Activated naive CD8-positive, alpha-beta T cell treated with anti-CD3 and anti-CD28 coated beads, Interleukin-2, amount 10 ng/mL, durations not matched to agents 7 days and 5 days (primary cell): ENCODE measurements around the gene RAB6B. TPM values are rescaled to one million over a fixed set of nuclear protein-coding genes. Genes with fewer than 3 reads are reported as not detected.

Experiments
- ATAC-seq: fragments of 150-1000 bp; cut with Tn5 transposase; one replicate; pipeline ENCODE4 v1.10.0; 2021; ENCODE audit warnings: low read depth, moderate library complexity
- POLR2A ChIA-PET: fragments of 350-600 bp; sonication (Branson Sonifier 250); formaldehyde crosslinking; loops from one replicate; lab custom pipeline; 2021; ENCODE audit warnings: antibody characterized with exemption; lab: Charles Lee
- DNase-seq: peaks from one replicate; pipeline ENCODE4 v3.0.0; 2021
- H3K27ac Mint-ChIP-seq: one replicate; pipeline ENCODE4 v1.8.0; 2022; ENCODE audit warnings: mild to moderate bottlenecking, mixed read lengths
- H3K27me3 Mint-ChIP-seq: one replicate; pipeline ENCODE4 v1.8.0; 2022; ENCODE audit warnings: mild to moderate bottlenecking, moderate library complexity, mixed read lengths
- H3K36me3 Mint-ChIP-seq: one replicate; pipeline ENCODE4 v1.8.0; 2021; ENCODE audit warnings: mild to moderate bottlenecking, mixed read lengths
- H3K4me1 Mint-ChIP-seq: one replicate; pipeline ENCODE4 v1.8.0; 2021; ENCODE audit warnings: mixed read lengths
- H3K4me3 Mint-ChIP-seq: one replicate; pipeline ENCODE4 v1.8.0; 2022; ENCODE audit warnings: mild to moderate bottlenecking, moderate library complexity, mixed read lengths
- H3K9me3 Mint-ChIP-seq: one replicate; pipeline ENCODE4 v1.8.0; 2021; ENCODE audit warnings: mixed read lengths
- total RNA-seq, 2 experiments: library from RNA; stranded (reverse); gene quantifications; one replicate each; pipeline ENCODE4 v1.2.3, GENCODE V29; 2021

RAB6B gene
- total RNA-seq, 2 experiments from 2014 or later, result 0.39 to 0.40 TPM

DNA sequence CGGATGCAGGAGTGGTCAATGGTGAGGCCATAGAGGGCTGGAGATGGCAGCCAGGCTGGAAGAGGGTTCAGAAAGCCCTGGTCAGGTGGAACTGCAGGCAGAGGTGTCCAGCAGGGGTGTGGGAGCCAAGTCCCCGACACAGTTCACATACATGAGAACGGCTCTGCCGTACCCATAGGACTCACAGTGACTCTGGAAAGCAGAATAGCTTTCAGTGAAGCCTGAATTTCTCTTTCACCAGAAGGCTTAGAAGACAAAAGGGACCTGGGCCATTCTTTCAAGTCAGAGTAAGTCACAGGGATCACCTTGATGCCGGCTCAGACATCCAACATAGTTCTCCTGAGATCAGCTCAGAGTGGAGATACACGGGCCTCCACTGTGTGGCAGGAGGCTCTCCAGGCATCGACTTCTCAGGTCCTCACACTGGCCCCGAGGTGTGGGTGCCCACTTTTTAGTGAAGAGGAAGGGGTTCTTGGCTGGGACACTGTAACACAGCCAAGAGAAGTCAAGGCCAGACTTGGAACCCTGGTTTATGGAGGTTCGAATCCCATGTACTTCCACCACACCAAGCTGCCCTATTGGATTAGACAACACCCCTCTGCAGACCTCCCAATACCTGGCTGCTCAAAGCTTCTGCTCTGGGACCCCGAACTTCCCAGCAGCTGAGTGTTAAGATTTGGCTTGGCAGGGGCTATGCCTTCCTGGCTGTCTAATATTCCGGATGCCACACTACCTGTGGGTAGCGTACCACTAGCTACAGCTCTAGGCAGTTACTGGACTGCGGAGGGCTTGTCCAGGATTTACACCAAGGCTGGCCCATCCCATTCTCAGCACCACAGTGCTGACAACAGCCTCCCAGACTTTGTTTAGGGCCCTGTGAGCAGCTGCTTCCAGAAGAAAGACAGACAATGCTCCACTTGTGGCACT lies 40.4 kb upstream of the RAB6B start:
- Mint-ChIP-seq H3K4me3 (no peak overlapping the region), H3K36me3 (no peaks in the 10 kb centered on the region), H3K27me3 (peaks cover 4% of the 10 kb centered on the region), H3K27ac (no peak overlapping the region), H3K4me1 (no peaks in the 10 kb centered on the region), H3K9me3 (no peaks in the 10 kb centered on the region)
- POLR2A ChIA-PET, result interaction anchor here (0.5 kb wide), 1 partner anchor 117 kb away, joined by 5 read pairs; no protein-coding TSS in a partner anchor
- ATAC-seq (no peak), DNase-seq (no peak)

DNA sequence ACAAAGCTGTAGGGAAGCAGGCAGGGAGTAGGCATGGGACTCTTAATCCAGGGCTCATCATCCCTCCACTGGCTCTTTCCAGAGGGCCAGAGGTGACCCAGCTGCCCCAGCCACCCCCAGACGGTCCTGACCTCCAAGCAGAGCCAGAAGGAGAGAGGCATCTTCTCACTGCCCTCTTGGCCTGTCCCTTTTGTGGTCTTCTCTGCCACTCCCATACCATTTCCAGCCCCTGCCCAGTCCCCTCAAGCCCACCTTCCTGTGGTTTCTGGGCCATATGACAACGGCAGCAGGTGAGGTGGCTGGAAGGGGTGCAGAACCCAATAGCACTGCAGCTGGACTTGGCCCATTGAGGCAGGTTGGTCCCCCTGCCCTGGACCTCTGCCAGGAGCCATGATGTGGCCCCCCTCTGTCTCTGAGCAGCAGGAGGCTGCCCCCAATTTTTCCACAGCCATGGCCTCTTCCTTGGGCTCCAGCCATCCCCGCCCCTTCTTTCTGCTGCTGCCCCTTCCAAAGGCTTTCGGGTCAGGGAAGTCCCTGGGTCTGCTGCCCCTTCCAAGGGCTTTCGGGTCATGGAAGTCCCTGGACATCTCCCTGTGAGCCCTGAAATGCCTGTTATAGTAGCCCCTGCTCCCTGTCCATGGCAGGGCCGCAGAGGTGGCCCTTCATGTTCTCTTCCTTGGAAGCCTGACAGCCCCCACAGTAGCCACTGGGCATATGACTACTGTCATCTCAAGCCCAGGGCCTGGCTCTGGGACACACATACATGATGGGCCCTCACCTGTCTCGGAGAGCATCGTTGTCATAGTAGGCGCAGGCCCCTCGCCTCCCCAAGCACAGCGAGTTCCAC lies 39.5 kb upstream of the RAB6B start:
- Mint-ChIP-seq H3K9me3 (no peaks in the 10 kb centered on the region), H3K4me1 (no peaks in the 10 kb centered on the region), H3K27me3 (peaks cover 4% of the 10 kb centered on the region), H3K27ac (no peak overlapping the region), H3K36me3 (no peaks in the 10 kb centered on the region), H3K4me3 (no peak overlapping the region)
- DNase-seq, result no peak
- no peak for ATAC-seq
- POLR2A ChIA-PET, result no interaction called here

DNA sequence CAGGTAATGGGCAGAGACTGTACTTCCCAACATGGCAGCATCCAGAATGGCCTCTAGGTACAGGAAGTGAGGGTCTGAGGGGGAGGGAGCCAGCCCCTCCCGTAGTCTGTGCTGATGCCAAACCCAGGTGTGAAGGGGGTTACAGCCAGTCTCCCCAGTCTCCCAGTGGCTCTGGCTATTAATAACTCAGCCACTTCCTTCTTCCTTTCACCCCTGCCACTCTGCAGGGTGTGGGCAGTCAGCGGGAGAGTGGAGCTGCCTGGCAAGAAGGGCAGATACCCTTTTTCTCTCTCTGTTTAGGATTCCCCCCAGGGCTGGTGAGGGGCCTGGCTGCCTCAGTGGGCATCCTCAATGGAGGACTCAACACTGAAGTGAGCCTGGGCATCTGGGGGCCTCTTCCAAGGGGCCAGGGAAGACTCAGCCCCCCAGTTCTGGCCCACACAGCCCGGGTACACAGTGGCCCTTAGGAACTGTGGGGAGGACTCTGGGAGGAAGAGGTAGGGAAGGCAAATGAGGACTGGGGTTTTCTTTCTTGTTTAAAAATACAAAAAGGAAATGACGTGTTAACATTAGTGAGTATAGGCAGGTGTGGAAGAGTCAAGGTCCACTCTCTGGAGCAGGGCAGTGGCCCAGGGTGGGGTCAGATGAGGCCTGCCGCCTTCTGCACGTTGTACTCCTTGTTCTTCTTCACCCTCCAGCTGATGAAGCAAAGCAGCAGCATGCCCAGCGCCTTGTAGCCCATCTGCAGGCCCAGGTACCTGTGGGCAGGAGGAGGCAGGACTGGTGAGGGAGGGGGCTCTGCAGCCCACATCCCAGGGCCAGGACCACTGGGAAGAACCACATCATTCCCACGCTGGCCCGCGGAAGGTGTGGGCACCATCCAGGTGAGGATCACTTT lies 38.6 kb upstream of the RAB6B start:
- Mint-ChIP-seq H3K27ac (no peak overlapping the region), H3K4me1 (no peaks in the 10 kb centered on the region), H3K9me3 (no peaks in the 10 kb centered on the region), H3K36me3 (no peaks in the 10 kb centered on the region), H3K4me3 (no peak overlapping the region), H3K27me3 (peaks cover 6% of the 10 kb centered on the region)
- ATAC-seq (no peak), DNase-seq (no peak)
- POLR2A ChIA-PET, result no interaction called here

DNA sequence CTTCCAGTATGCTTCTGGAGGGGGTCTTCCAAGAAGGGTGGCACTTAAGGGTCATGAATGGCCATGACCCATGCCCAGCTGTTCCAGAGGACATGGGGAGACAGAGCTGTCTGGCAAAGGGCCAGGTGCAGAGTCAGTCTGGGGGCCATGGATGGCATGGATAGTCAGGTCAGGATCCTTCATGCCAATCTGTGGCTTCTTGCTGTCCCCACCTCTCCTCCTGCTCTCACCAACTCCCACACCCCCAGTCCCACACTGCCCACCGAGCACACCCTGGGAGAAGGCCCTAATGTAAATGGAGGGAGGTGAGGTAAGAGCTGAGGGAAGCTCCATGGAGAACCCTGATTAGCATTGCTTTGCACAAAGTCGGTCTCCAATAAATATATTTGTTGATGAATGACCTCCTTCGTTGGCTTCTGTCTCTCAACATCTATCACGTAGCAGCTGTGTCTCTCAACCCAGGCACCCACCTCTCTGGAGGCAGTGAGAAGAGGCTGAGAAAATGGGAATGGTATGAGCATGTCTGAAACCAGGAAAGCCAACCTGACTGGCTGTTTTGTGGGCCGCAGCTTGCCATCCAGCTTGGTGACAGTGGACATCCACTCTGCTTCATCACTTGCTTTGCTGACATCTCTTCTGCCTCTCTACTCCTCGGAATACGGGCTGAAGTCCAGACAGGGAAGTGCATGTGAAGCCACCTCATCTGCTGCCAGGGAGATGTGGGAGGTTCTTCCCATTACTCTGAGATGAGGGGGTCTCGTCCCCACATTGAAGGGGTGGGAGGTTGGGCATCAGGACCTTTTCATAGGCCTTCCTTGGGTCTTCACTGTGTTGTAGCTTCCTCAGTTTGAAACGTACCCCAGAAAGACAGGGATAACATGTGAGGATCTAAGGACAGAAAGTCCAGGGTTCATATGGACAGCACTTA lies 37.7 kb upstream of the RAB6B start:
- no peak overlapping the region for H3K4me3 Mint-ChIP-seq
- H3K27me3 Mint-ChIP-seq, result peaks cover 9% of the 10 kb centered on the region
- H3K27ac Mint-ChIP-seq, result no peak overlapping the region
- POLR2A ChIA-PET, result no interaction called here
- ATAC-seq, result no peak
- no peak for DNase-seq
- no peaks in the 10 kb centered on the region for H3K9me3 Mint-ChIP-seq
- no peaks in the 10 kb centered on the region for H3K4me1 Mint-ChIP-seq
- no peaks in the 10 kb centered on the region for H3K36me3 Mint-ChIP-seq

DNA sequence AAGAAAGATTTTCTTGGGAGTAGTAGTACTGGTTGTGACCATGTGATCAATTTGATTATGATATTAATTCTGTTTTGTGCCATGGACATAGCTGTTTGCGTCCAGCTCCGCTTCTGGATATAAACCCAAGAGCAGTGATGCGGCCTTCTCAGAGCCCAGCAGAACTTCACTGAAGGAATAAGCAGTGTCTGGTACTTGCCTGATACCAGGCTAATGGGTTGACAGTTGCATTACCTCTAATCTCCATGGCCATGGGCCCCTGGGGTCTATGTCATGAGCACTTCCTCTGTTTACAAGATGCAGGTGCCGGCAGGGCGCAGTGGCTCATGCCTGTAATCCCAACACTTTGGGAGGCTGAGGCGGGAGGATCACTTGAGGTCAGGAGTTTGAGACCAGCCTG lies 36.3 kb upstream of the RAB6B start:
- Mint-ChIP-seq H3K27me3 (peaks cover 14% of the 10 kb centered on the region), H3K36me3 (no peaks in the 10 kb centered on the region), H3K4me3 (no peak overlapping the region), H3K4me1 (peaks cover 5% of the 10 kb centered on the region), H3K9me3 (no peaks in the 10 kb centered on the region), H3K27ac (no peak overlapping the region)
- POLR2A ChIA-PET, result no interaction called here
- no peak for ATAC-seq
- DNase-seq, result no peak

DNA sequence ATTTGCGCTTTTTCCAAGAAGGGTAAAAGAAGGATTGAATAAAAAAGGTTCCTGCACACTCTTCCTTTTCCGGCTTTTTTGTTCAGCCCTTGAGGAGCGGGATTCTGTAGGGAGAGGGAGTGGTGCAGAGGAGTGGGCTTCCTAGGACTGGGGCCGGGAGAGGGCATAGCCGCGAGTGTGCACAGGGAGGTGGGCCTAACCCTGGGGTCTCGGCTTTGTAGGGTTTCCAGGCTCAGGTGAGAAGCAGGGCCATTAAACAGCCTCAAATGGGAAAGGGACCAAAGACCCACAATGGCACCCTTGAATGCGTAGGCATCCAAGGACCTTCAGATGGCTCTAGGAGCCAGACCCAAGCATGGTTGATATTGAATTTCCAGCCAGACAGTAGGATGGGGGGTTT lies 35.4 kb upstream of the RAB6B start:
- Mint-ChIP-seq H3K4me1 (peaks cover 5% of the 10 kb centered on the region), H3K36me3 (no peaks in the 10 kb centered on the region), H3K27ac (no peak overlapping the region), H3K4me3 (no peak overlapping the region), H3K9me3 (no peaks in the 10 kb centered on the region), H3K27me3 (peaks cover 21% of the 10 kb centered on the region)
- POLR2A ChIA-PET, result no interaction called here
- no peak for ATAC-seq
- no peak for DNase-seq

DNA sequence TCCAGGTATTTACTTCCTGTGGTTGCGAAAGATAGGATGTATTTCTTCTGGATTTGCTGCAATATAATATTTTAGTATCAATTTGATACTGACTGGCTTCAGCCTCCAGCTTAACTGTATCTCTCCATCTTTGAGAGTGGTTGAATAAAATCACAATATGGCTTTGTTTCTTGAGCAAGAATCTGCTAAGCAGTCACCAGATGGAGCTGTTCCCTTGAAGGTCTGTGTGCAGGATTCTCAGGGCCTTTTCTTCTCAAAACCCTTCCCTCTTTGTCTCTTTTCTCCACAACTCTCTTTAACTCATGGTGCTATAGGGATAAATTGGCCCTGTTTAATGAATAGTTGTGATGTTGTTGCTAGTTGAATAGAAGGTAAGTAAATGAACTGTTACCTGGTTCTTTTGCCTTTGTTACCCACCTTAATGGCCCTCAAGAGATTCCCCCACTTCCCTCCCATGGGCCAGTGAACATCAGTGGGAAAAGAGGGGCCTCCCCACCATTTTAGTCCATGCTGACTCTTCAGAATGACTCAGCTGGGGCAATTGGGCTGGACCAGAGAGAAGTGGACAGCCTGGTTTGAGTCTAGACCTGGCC lies 34.8 kb upstream of the RAB6B start:
- no peak for DNase-seq
- Mint-ChIP-seq H3K9me3 (no peaks in the 10 kb centered on the region), H3K36me3 (no peaks in the 10 kb centered on the region), H3K4me3 (no peak overlapping the region), H3K27ac (no peak overlapping the region), H3K4me1 (peaks cover 5% of the 10 kb centered on the region), H3K27me3 (peaks cover 22% of the 10 kb centered on the region)
- ATAC-seq, result no peak
- POLR2A ChIA-PET, result no interaction called here

DNA sequence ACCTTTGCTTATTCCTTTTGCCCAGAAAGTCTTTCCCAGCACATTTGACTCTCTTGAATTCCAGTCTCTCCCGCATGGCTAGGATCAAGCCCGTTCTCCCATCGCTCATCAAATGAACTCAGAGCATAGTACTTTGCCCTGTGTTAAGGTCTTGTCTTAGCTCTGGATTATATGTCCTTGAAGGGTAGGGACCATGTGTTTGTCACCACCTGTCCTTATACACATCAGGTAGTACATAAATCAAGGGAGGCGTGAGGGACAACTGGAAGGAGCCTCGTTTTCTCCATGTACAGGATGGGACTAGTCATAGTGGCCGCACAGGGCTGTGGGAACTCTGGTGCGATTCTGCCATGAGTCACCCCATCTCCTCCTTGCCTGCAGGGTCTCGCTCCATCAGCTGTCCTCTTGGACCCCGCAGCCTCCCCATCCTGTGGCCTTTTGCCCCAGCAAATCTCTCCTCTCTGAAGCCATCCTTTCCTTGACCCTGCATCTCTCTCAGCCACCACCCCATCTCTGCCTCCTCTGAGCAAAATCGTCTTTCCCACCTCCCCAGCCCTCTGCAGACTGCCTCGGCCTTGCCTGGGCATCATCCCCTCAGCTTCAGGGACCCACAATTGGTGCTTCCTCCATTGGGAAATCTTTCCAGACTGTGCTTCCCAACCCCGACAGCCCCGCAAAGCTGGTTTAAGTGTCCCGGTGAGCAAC lies 33.4 kb upstream of the RAB6B start:
- Mint-ChIP-seq H3K36me3 (no peaks in the 10 kb centered on the region), H3K27ac (no peak overlapping the region), H3K4me3 (peak overlapping the region; percentile 1), H3K4me1 (peaks cover 5% of the 10 kb centered on the region), H3K27me3 (peaks cover 29% of the 10 kb centered on the region), H3K9me3 (no peaks in the 10 kb centered on the region)
- ATAC-seq, result no peak
- POLR2A ChIA-PET, result no interaction called here
- no peak for DNase-seq

DNA sequence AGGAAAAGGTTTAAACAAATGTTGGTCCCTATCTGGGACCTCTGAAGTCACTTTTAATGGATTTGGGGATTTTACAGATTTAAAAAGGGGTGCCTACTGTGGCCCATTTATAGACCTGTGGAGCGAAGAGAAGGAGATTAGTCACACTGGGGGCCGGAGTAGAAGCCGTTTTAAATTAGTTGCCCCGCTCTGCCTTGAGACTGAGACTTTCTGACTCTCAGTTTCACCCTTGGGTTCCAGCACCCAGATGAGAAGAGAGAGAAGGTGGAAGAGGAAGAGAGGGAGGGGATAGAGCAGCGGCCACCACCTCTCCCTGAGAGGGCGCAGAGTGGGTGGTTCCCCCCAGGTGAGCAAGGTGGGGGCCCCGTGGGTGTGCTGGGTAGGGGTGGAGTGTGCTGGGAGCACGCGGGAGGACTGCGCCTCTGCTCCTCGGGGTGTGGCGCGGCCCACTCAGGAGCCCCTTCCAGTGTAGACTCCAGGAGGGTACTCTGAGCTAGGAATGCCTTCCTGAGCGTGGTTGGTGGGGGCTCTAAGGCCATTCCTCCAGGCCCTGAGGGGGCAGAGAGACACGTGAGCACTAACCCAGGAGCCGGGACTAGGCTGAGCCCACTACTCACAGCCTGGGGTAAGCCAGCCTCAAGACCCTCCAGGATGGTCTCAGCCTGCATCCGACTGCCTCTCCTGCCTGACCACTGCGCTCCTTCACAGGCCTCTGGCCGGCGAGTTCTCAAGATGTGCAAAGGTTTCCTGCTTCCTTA lies 32.6 kb upstream of the RAB6B start:
- H3K9me3 Mint-ChIP-seq, result no peaks in the 10 kb centered on the region
- ATAC-seq, result no peak

DNA sequence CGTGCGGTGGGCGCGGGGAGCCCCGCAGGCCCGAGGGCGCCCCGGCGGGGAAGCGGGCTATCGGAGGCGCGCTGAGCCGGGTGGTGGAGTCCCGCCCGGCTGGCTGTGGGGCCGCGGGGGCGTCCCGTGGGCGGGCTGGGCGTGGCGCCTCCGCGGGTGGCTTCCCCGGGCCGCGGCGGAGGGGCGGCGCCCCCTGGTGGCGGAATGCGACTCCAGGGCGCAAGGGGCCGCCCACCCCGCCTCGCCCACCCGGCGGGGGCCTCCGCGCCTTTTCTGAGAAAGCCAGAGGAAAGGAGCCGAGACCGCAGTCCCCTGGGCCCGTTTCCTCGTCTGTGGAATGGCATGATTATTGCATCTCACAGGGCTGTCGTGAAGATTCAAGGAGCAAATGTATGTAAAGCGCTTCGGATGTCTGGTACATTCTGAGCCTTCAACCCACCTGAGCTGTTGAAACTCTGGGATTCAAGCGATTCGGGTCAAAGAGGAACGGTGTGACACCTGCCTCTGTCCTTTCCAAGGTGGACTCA lies 31.9 kb upstream of the RAB6B start:
- DNase-seq, result peak; percentile 88
- Mint-ChIP-seq H3K4me3 (peak overlapping the region; percentile 63), H3K9me3 (no peaks in the 10 kb centered on the region), H3K36me3 (no peaks in the 10 kb centered on the region), H3K27me3 (peaks cover 32% of the 10 kb centered on the region), H3K27ac (no peak overlapping the region), H3K4me1 (peaks cover 5% of the 10 kb centered on the region)
- ATAC-seq, result peak; percentile 93
- POLR2A ChIA-PET, result no interaction called here

More for the DNA sequence above, 32.6 kb upstream of the RAB6B start:
- H3K36me3 Mint-ChIP-seq, result no peaks in the 10 kb centered on the region
- peak overlapping the region; percentile 63 for H3K4me3 Mint-ChIP-seq
- no peak for DNase-seq
- H3K27ac Mint-ChIP-seq, result no peak overlapping the region
- H3K27me3 Mint-ChIP-seq, result peaks cover 31% of the 10 kb centered on the region
- peaks cover 5% of the 10 kb centered on the region for H3K4me1 Mint-ChIP-seq
- POLR2A ChIA-PET, result no interaction called here
